ENCODE measurements around the gene KATNBL1. TPM values are rescaled to one million over a fixed set of nuclear protein-coding genes. Genes with fewer than 3 reads are reported as not detected.

KATNBL1 gene
- total and polyA plus RNA-seq, 2 donors (not counting 3 experiments of a cell fraction or from before 2014, with no cell fraction given): 14.1 to 56.8 TPM

DNA sequence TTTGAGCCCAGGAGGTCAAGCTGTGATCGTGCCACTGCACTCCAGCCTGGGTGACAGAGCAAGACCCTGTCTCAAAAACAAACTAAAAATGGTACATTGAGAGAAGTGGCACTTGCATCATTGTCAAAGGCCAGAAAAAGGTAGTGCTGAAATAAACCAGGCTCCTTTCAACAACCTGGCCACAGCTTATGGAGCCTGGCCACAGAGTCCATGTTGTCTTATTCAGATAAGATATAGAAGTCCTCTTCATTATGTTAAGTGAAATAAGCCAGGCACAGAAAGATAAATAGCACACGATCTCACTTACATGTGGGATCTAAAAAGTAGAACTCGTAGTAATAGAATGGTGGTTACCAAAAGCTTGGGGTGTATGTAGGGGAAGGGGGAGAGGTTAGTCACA is 49.7 kb upstream of the KATNBL1 start:
- no peak for TF ChIP-seq EZH2 (IDR thresholded peaks at IDR 0.05; ENCODE audit: borderline replicate concordance, low read depth, low read length, severe bottlenecking)
- no peak for TF ChIP-seq POLR2A (IDR thresholded peaks at IDR 0.05; ENCODE audit: low read depth, low read length)
- no peak for TF ChIP-seq POLR2AphosphoS5 (IDR thresholded peaks at IDR 0.05; ENCODE audit: insufficient read depth, low read depth, low read length)
- TF ChIP-seq GATA2 (IDR thresholded peaks at IDR 0.05; ENCODE audit: insufficient read depth, insufficient read length, low read depth, low read length): no peak
- Histone ChIP-seq H2AFZ (ENCODE audit: low read depth, low read length) (no peak overlapping the region), H3K9ac (replicated peaks; ENCODE audit: extremely low read depth, insufficient read depth, low read length) (no peak overlapping the region), H4K20me1 (replicated peaks; ENCODE audit: control insufficient read depth, extremely low read depth, insufficient read depth, low read length) (no peaks in the 10 kb centered on the region), H3K27ac (ENCODE audit: insufficient read depth, low read depth, low read length) (no peak overlapping the region), H3K4me2 (ENCODE audit: insufficient read depth, low read length) (no peak overlapping the region), H3K79me2 (ENCODE audit: control insufficient read depth, insufficient read depth, low read length) (no peaks in the 10 kb centered on the region), H3K27me3 (ENCODE audit: control insufficient read depth in 2 of 2, insufficient read depth in 2 of 2, low read length in 2 of 2) (no peaks in the 10 kb centered on the region), H3K36me3 (ENCODE audit: control insufficient read depth in 2 of 2, extremely low read depth in 1 of 2, insufficient read depth in 2 of 2, low read length in 2 of 2) (peaks cover 0 to 3% of the 10 kb centered on the region in 2 experiments), H3K4me1 (ENCODE audit: control insufficient read depth, extremely low read depth, insufficient read depth, low read length) (no peaks in the 10 kb centered on the region), H3K9me1 (replicated peaks; ENCODE audit: control insufficient read depth, extremely low read depth, insufficient read depth, low read length) (no peaks in the 10 kb centered on the region), H3K9me3 (replicated peaks; ENCODE audit: control insufficient read depth, insufficient read depth, low read length) (no peaks in the 10 kb centered on the region), H3K4me3 (replicated peaks in 1 of 3; ENCODE audit: insufficient read depth in 1 of 3, low read depth in 1 of 3, low read length in 3 of 3) (no peak overlapping the region)
- FAIRE-seq (no peak), DNase-seq (ENCODE audit: low read depth, low spot score) (no peak)
- dilution Hi-C loops (cut with MboI; ENCODE audit: extremely low pct_ligation_motif_present, low sequenced_read_pairs): no loop called here
- ChIA-PET POLR2A (no interaction called here), CTCF (no interaction called here)
- intact Hi-C loops (cut with micrococcal nuclease): no loop called here
- no TSS peak for BruUV-seq (replicated peaks)

DNA sequence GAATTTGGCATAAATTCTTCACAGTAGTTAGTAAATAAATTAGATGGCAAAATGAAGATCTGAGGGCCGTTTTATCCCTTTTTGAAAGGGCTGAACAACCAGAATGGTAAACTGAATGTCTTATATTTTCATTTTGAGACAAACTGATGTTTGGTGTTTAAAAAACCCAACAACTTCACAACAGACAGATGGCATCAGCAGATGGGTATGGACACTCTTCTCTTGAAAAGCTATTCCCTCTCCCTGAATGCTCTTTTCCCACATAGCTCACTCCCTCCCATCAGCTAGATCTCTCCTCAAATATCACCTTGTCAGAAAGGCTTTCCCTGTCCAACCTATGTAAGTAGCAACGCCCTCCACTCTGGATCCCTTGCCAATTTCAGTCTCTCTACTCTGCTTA is 48.3 kb upstream of the KATNBL1 start:
- CTCF ChIA-PET: interaction anchor here (1.7 kb wide), 1 partner anchor 18 kb away, joined by 5 read pairs; no protein-coding TSS in a partner anchor

More for the DNA sequence above, 48.3 kb upstream of the KATNBL1 start:
- DNase-seq (ENCODE audit: low read depth, low spot score): no peak
- no TSS peak for BruUV-seq (replicated peaks)
- Histone ChIP-seq H3K36me3 (ENCODE audit: control insufficient read depth in 2 of 2, extremely low read depth in 1 of 2, insufficient read depth in 2 of 2, low read length in 2 of 2) (peaks cover 2 to 6% of the 10 kb centered on the region in 2 experiments), H3K27me3 (ENCODE audit: control insufficient read depth in 2 of 2, insufficient read depth in 2 of 2, low read length in 2 of 2) (no peaks in the 10 kb centered on the region), H3K9ac (replicated peaks; ENCODE audit: extremely low read depth, insufficient read depth, low read length) (no peak overlapping the region), H3K9me3 (replicated peaks; ENCODE audit: control insufficient read depth, insufficient read depth, low read length) (no peaks in the 10 kb centered on the region), H3K9me1 (replicated peaks; ENCODE audit: control insufficient read depth, extremely low read depth, insufficient read depth, low read length) (no peaks in the 10 kb centered on the region), H3K4me3 (replicated peaks in 1 of 3; ENCODE audit: insufficient read depth in 1 of 3, low read depth in 1 of 3, low read length in 3 of 3) (no peak overlapping the region), H4K20me1 (replicated peaks; ENCODE audit: control insufficient read depth, extremely low read depth, insufficient read depth, low read length) (no peaks in the 10 kb centered on the region), H2AFZ (ENCODE audit: low read depth, low read length) (no peak overlapping the region), H3K79me2 (ENCODE audit: control insufficient read depth, insufficient read depth, low read length) (no peaks in the 10 kb centered on the region), H3K4me1 (ENCODE audit: control insufficient read depth, extremely low read depth, insufficient read depth, low read length) (no peaks in the 10 kb centered on the region), H3K4me2 (ENCODE audit: insufficient read depth, low read length) (no peak overlapping the region), H3K27ac (ENCODE audit: insufficient read depth, low read depth, low read length) (no peak overlapping the region)
- intact Hi-C loops (cut with micrococcal nuclease) (no loop called here), dilution Hi-C loops (cut with MboI; ENCODE audit: extremely low pct_ligation_motif_present, low sequenced_read_pairs) (no loop called here)
- TF ChIP-seq GATA2 (IDR thresholded peaks at IDR 0.05; ENCODE audit: insufficient read depth, insufficient read length, low read depth, low read length) (no peak), JUN (IDR thresholded peaks at IDR 0.05; ENCODE audit: borderline replicate concordance, insufficient read depth, insufficient read length, low read depth) (no peak), POLR2AphosphoS5 (IDR thresholded peaks at IDR 0.05; ENCODE audit: insufficient read depth, low read depth, low read length) (no peak), POLR2A (IDR thresholded peaks at IDR 0.05; ENCODE audit: low read depth, low read length) (no peak), EZH2 (IDR thresholded peaks at IDR 0.05; ENCODE audit: borderline replicate concordance, low read depth, low read length, severe bottlenecking) (no peak), FOS (IDR thresholded peaks at IDR 0.05; ENCODE audit: borderline replicate concordance, insufficient read depth, low read length) (no peak), MYC (IDR thresholded peaks at IDR 0.05; ENCODE audit: low read depth, low read length) (no peak)
- TF ChIP-seq, protein P1, sequence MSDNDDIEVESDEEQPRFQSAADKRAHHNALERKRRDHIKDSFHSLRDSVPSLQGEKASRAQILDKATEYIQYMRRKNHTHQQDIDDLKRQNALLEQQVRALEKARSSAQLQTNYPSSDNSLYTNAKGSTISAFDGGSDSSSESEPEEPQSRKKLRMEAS (IDR thresholded peaks at IDR 0.05; ENCODE audit: insufficient read depth, insufficient read length): no peak
- TF ChIP-seq, protein P2, sequence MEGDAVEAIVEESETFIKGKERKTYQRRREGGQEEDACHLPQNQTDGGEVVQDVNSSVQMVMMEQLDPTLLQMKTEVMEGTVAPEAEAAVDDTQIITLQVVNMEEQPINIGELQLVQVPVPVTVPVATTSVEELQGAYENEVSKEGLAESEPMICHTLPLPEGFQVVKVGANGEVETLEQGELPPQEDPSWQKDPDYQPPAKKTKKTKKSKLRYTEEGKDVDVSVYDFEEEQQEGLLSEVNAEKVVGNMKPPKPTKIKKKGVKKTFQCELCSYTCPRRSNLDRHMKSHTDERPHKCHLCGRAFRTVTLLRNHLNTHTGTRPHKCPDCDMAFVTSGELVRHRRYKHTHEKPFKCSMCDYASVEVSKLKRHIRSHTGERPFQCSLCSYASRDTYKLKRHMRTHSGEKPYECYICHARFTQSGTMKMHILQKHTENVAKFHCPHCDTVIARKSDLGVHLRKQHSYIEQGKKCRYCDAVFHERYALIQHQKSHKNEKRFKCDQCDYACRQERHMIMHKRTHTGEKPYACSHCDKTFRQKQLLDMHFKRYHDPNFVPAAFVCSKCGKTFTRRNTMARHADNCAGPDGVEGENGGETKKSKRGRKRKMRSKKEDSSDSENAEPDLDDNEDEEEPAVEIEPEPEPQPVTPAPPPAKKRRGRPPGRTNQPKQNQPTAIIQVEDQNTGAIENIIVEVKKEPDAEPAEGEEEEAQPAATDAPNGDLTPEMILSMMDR (IDR thresholded peaks at IDR 0.05; ENCODE audit: extremely low read depth in 1 of 2, insufficient read depth in 1 of 2, low read depth in 1 of 2, low read length in 2 of 2): no peak
- POLR2A ChIA-PET: no interaction called here
- no peak for FAIRE-seq

All from endothelial cell of umbilical vein (primary cell).